Measurements from ENCODE around the gene KRT8.

DNA sequence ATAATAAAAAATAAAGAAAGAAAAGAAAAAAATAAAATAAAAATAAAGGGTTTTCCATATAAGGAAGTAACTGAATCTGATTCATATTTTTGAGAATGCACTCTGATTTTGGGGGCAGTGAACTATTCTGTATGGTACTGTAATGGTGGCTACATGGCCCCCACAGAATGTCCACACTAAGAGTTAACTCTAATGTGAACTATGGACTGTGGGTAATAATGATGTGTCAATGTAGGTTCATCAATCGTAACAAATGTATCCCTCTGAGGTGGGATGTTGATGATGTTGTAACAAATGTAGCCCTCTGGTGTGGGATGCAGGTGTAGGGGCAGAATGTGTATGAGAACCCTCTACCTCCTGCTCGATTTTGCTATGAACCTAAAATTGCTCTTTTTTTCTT, 13.8 kb downstream of the KRT8 start:
- no peak for TF ChIP-seq ZNF274 (IDR thresholded peaks at IDR 0.05; ENCODE audit: low read depth, low read length)
- TF ChIP-seq YY1 (IDR thresholded peaks at IDR 0.05; ENCODE audit: insufficient read depth, insufficient read length): no peak
